BJ (cell line): ENCODE results near the gene DBI. TPM values are rescaled to one million over a fixed set of nuclear protein-coding genes. Genes with fewer than 3 reads are reported as not detected.

ENCODE experiments used
- CTCF ChIA-PET: fragments of 350-600 bp; formaldehyde crosslinking; extraction: SDS; loops from one replicate; lab custom pipeline; 2021; ENCODE audit warnings: antibody characterized with exemption, inconsistent platforms; lab: Yijun Ruan, JAX
- POLR2A ChIA-PET: fragments of 300-600 bp; sonication (Branson Sonifier 250); formaldehyde crosslinking; extraction: SDS; loops from one replicate; lab custom pipeline; 2021; ENCODE audit warnings: antibody characterized with exemption; lab: Charles Lee
- DNase-seq: peaks from one replicate; pipeline ENCODE4 v3.0.0-alpha.2; 2011; ENCODE audit warnings: low read depth
- H3K27me3 ChIP-seq: 2 replicates; pipeline ENCODE4 v1.6.0; 2011; ENCODE audit warnings: low read length; ENCODE audit not compliant: control insufficient read depth, insufficient read depth
- H3K36me3 ChIP-seq: 2 replicates; pipeline ENCODE4 v1.5.1; 2011; ENCODE audit warnings: low read length; ENCODE audit not compliant: control insufficient read depth, insufficient read depth
- H3K4me3 ChIP-seq: 2 replicates; pipeline ENCODE4 v1.5.1; 2011; ENCODE audit warnings: low read depth, mild to moderate bottlenecking, control low read depth, low read length
- polyA plus RNA-seq: library from polyadenylated mRNA; depleted of rRNA; stranded (reverse); fragments of >200 nt; gene quantifications from 2 replicates; pipeline ENCODE4 v1.2.3, GENCODE V29; 2011
- TF ChIP-seq, protein P1 (sequence below): IDR thresholded peaks from 2 replicates; pipeline ENCODE4 v1.5.1; 2011; ENCODE audit warnings: low read depth, mild to moderate bottlenecking, control low read depth, inconsistent platforms, low read length, moderate library complexity; ENCODE audit not compliant: insufficient read depth

DBI gene
- polyA plus RNA-seq, 1 experiment: 104 TPM

DNA sequence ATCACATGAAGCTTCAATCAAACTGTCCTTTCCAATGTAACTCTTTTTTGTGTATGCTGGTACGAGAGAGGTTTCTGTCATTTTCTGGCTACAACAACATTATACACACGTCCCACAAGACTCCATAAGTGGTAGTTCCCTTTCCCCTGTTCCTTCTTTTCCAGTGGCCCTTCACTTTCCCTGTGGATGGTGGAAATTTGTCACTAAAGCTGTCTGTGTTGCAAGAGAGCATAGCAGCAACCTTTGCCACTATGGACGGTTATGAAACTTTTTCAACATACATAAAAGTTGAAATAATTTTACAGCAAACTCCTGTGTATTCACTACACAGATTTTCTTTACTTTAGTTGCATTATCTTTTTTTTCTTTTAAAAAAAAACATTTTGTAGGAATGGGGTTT lies 18.7 kb downstream of the DBI start:
- Histone ChIP-seq H3K36me3 (no peaks in the 10 kb centered on the region), H3K4me3 (no peak overlapping the region), H3K27me3 (peaks cover 1% of the 10 kb centered on the region)
- ChIA-PET CTCF (no interaction called here), POLR2A (no interaction called here)
- TF ChIP-seq, protein P1, sequence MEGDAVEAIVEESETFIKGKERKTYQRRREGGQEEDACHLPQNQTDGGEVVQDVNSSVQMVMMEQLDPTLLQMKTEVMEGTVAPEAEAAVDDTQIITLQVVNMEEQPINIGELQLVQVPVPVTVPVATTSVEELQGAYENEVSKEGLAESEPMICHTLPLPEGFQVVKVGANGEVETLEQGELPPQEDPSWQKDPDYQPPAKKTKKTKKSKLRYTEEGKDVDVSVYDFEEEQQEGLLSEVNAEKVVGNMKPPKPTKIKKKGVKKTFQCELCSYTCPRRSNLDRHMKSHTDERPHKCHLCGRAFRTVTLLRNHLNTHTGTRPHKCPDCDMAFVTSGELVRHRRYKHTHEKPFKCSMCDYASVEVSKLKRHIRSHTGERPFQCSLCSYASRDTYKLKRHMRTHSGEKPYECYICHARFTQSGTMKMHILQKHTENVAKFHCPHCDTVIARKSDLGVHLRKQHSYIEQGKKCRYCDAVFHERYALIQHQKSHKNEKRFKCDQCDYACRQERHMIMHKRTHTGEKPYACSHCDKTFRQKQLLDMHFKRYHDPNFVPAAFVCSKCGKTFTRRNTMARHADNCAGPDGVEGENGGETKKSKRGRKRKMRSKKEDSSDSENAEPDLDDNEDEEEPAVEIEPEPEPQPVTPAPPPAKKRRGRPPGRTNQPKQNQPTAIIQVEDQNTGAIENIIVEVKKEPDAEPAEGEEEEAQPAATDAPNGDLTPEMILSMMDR: no peak
- DNase-seq: no peak

GRCh38 chr2:119387381-119388129 lies 20.8 kb downstream of the DBI start:
- peaks cover 3% of the 10 kb centered on the region for H3K27me3 ChIP-seq
- CTCF ChIA-PET: interaction anchor here (1.0 to 1.1 kb wide), 2 partner anchors 53 to 89 kb away, joined by 3 read pairs; no protein-coding TSS in a partner anchor
- POLR2A ChIA-PET: no interaction called here
- no peak overlapping the region for H3K4me3 ChIP-seq
- TF ChIP-seq, protein P1: peak; percentile 35
- H3K36me3 ChIP-seq: no peaks in the 10 kb centered on the region
- DNase-seq: no peak

- ChIA-PET POLR2A (no interaction called here), CTCF (no interaction called here)
- 0 out of 2 replicates have a peak, but pooled peaks cover 1% of the 10 kb centered on the region for H3K27me3 ChIP-seq
- H3K36me3 ChIP-seq: no peaks in the 10 kb centered on the region
- DNase-seq: no peak
- TF ChIP-seq, protein P1: no peak
- H3K4me3 ChIP-seq: no peak overlapping the region
Measured at GRCh38 chr2:119389615-119390306, 23.0 kb downstream of the DBI start.

GRCh38 chr2:119393971-119394748 lies 27.4 kb downstream of the DBI start:
- TF ChIP-seq, protein P1: no peak
- DNase-seq: no peak
- Histone ChIP-seq H3K36me3 (no peaks in the 10 kb centered on the region), H3K27me3 (peaks cover 1% of the 10 kb centered on the region; the same call in 1 of the 2 replicates), H3K4me3 (no peak overlapping the region)
- ChIA-PET POLR2A (no interaction called here), CTCF (no interaction called here)

- H3K4me3 ChIP-seq: no peak overlapping the region
- peaks cover 1% of the 10 kb centered on the region; the same call in 1 of the 2 replicates for H3K27me3 ChIP-seq
- DNase-seq: no peak
- TF ChIP-seq, protein P1: no peak
- POLR2A ChIA-PET: no interaction called here
- no peaks in the 10 kb centered on the region for H3K36me3 ChIP-seq
- CTCF ChIA-PET: no interaction called here
Measured at GRCh38 chr2:119397196-119397595, 30.4 kb downstream of the DBI start.
